T follicular helper cell (primary cell): ENCODE measurements around the gene CLEC20A.
A peak's percentile ranks its signal among the peaks of the same experiment; 100 is the strongest.
"Not testable (repeated sequence)": the region's sequence is repeated elsewhere in the genome, so short reads cannot be mapped to it uniquely, and the experiment has no call there.

Experiments
- DNase-seq: peaks from one replicate; pipeline ENCODE4 v3.0.0-alpha.2; 2020; ENCODE audit warnings: low read depth

CLEC20A gene

GRCh38 chr1:178529364-178530036, 32.7 kb upstream of the CLEC20A start:
- no peak for DNase-seq

- DNase-seq = no peak
Measured at GRCh38 chr1:178528953-178529335, 32.2 kb upstream of the CLEC20A start.

- DNase-seq = no peak
Measured at GRCh38 chr1:178528228-178528952, 31.6 kb upstream of the CLEC20A start.

- no peak for DNase-seq
Measured at GRCh38 chr1:178527117-178527516, 30.4 kb upstream of the CLEC20A start.

GRCh38 chr1:178521241-178521640, 24.5 kb upstream of the CLEC20A start:
- DNase-seq = no peak

GRCh38 chr1:178520803-178521202, 24.0 kb upstream of the CLEC20A start:
- DNase-seq = no peak

- no peak for DNase-seq
Measured at GRCh38 chr1:178518894-178519293, 22.1 kb upstream of the CLEC20A start.

GRCh38 chr1:178516110-178516509, 19.3 kb upstream of the CLEC20A start:
- no peak for DNase-seq

- DNase-seq = no peak
Measured at GRCh38 chr1:178513278-178513983, 16.7 kb upstream of the CLEC20A start.

GRCh38 chr1:178512566-178513277, 16.0 kb upstream of the CLEC20A start, which contains the start of gene TEX35:
Gene TEX35, plus strand, starts transcription at chr1:178513109. Its CDS starts 80 bp downstream, at chr1:178513189.
- DNase-seq = no peak

- DNase-seq = no peak
Measured at GRCh38 chr1:178510155-178510554, 13.4 kb upstream of the CLEC20A start.

GRCh38 chr1:178509414-178510007, 12.7 kb upstream of the CLEC20A start:
- no peak for DNase-seq

- DNase-seq = no peak
Measured at GRCh38 chr1:178506669-178507068, 9.9 kb upstream of the CLEC20A start.

GRCh38 chr1:178506177-178506576, 9.4 kb upstream of the CLEC20A start:
- DNase-seq = no peak

GRCh38 chr1:178504286-178504685, 7.5 kb upstream of the CLEC20A start:
- no peak for DNase-seq

- DNase-seq = no peak
Measured at GRCh38 chr1:178503849-178504248, 7.1 kb upstream of the CLEC20A start.

GRCh38 chr1:178503316-178503715, 6.6 kb upstream of the CLEC20A start:
- not testable (repeated sequence) for DNase-seq

GRCh38 chr1:178502856-178503255, 6.1 kb upstream of the CLEC20A start:
- no peak for DNase-seq

- no peak for DNase-seq
Measured at GRCh38 chr1:178502330-178502714, 5.6 kb upstream of the CLEC20A start.

- DNase-seq = peak; percentile 4
Measured at GRCh38 chr1:178501705-178502329, 5.1 kb upstream of the CLEC20A start.

- no peak for DNase-seq
Measured at GRCh38 chr1:178500936-178501554, 4.3 kb upstream of the CLEC20A start.
